Measurements from ENCODE around the gene RMC1. TPM values are rescaled to one million over a fixed set of nuclear protein-coding genes. Genes with fewer than 3 reads are reported as not detected.

Gene RMC1
- total RNA-seq, 4 donors from 2014 or later, result 16.6 to 20.2 (median 18.4) TPM

DNA sequence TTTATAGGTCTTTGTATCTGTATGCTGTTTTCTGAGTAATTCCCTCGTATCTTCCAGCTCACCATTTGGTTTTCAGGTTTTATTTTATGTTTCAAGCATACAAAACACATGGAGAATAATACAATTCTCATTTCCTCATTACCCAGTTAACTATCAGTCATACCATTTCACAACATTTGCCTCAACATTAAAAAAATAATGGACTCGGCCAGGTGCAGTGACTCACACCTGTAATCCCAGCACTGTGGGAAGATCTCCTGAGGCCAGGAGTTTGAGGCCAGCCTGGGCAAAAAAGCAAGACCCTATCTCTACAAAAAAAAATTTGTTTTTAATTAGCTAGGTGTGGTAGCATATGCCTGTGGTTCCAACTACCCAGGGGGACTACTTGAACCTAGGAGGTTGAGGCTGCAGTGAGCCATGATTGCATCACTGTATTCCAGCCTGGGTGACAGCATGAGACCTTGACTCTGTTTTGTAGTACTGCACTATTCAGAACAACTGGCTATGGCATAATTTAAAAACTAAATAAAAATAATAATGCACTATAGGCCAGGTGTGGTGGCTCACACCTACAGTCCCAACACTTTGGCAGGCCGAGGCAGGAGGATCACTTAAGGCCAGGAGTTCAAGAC, 62.7 kb downstream of the RMC1 start:
- Histone ChIP-seq H3K36me3 (peaks cover 0 to 94% (median 8%) of the 10 kb centered on the region in 3 donors), H3K4me3 (no peak overlapping the region), H3K27ac (peak overlapping the region in 2 of 4 donors; percentile 11 to 42), H3K27me3 (no peaks in the 10 kb centered on the region), H3K9me3 (no peaks in the 10 kb centered on the region), H3K4me1 (peaks cover 0 to 18% (median 0%) of the 10 kb centered on the region in 3 donors)
- no peak for DNase-seq
- intact Hi-C loops (cut with DNase I), result no loop called here
- TF ChIP-seq, protein P1, sequence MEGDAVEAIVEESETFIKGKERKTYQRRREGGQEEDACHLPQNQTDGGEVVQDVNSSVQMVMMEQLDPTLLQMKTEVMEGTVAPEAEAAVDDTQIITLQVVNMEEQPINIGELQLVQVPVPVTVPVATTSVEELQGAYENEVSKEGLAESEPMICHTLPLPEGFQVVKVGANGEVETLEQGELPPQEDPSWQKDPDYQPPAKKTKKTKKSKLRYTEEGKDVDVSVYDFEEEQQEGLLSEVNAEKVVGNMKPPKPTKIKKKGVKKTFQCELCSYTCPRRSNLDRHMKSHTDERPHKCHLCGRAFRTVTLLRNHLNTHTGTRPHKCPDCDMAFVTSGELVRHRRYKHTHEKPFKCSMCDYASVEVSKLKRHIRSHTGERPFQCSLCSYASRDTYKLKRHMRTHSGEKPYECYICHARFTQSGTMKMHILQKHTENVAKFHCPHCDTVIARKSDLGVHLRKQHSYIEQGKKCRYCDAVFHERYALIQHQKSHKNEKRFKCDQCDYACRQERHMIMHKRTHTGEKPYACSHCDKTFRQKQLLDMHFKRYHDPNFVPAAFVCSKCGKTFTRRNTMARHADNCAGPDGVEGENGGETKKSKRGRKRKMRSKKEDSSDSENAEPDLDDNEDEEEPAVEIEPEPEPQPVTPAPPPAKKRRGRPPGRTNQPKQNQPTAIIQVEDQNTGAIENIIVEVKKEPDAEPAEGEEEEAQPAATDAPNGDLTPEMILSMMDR (IDR thresholded peaks at IDR 0.05), result no peak
- no peak for TF ChIP-seq POLR2A (IDR thresholded peaks at IDR 0.05)
- 54% methylated on average over 3 of the region's 3 CpGs for WGBS, 2 donors

DNA sequence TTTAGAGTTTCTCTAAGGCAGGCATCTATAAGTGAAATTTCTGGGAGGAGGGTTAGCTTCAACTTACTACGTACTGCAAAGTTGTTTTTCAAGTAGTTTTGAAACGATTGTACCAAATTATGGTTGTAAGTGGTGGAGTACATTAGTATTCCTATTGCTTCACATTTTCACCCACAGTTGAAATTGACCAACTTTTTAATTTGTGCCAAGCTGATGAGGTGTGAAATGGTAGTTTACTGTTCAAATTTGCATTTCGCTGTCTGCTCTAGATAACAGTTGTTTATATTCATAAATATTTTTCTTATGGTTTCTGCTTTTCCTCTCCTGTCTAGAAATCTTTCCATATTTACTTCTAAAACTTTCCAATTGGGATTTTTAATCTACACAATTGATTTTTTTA, 64.4 kb downstream of the RMC1 start:
- H3K27ac ChIP-seq, result no peak overlapping the region
- intact Hi-C loops (cut with DNase I), result no loop called here
- no peaks in the 10 kb centered on the region for H3K27me3 ChIP-seq
- H3K4me1 ChIP-seq, result peaks cover 0 to 22% (median 0%) of the 10 kb centered on the region in 3 donors
- TF ChIP-seq, protein P1 (IDR thresholded peaks at IDR 0.05), result no peak
- TF ChIP-seq POLR2A (IDR thresholded peaks at IDR 0.05), result no peak
- no peak overlapping the region for H3K4me3 ChIP-seq
- no peaks in the 10 kb centered on the region for H3K9me3 ChIP-seq
- H3K36me3 ChIP-seq, result peaks cover 0 to 94% (median 3%) of the 10 kb centered on the region in 3 donors
- 87 to 88% methylated on average over 3 of the region's 3 CpGs for WGBS, 2 donors
- no peak for DNase-seq

GRCh38 chr18:23568281-23569138, 65.2 kb downstream of the RMC1 start:
- no peak for DNase-seq
- H3K4me3 ChIP-seq, result no peak overlapping the region
- WGBS, 2 donors, result 55 to 74% methylated on average over 7 of the region's 7 CpGs
- H3K4me1 ChIP-seq, result peaks cover 0 to 30% (median 0%) of the 10 kb centered on the region in 3 donors
- H3K9me3 ChIP-seq, result no peaks in the 10 kb centered on the region
- H3K27ac ChIP-seq, result peak overlapping the region in 1 of 4 donors; percentile 30
- peaks cover 0 to 93% (median 3%) of the 10 kb centered on the region in 3 donors for H3K36me3 ChIP-seq
- TF ChIP-seq POLR2A (IDR thresholded peaks at IDR 0.05), result no peak
- TF ChIP-seq, protein P1 (IDR thresholded peaks at IDR 0.05), result no peak
- intact Hi-C loops (cut with DNase I), result no loop called here
- H3K27me3 ChIP-seq, result no peaks in the 10 kb centered on the region

GRCh38 chr18:23569299-23570063, 66.2 kb downstream of the RMC1 start:
- H3K36me3 ChIP-seq, result peaks cover 0 to 84% (median 3%) of the 10 kb centered on the region in 3 donors
- peak overlapping the region in 1 of 4 donors; percentile 30 for H3K27ac ChIP-seq
- TF ChIP-seq POLR2A (IDR thresholded peaks at IDR 0.05), result no peak
- TF ChIP-seq, protein P1 (IDR thresholded peaks at IDR 0.05), result no peak
- no peak overlapping the region for H3K4me3 ChIP-seq
- no peak for DNase-seq
- peaks cover 5 to 40% (median 7%) of the 10 kb centered on the region in 3 donors for H3K4me1 ChIP-seq
- WGBS, 2 donors, result 92 to 94% methylated on average over 5 of the region's 5 CpGs
- intact Hi-C loops (cut with DNase I), result no loop called here
- H3K9me3 ChIP-seq, result no peaks in the 10 kb centered on the region
- no peaks in the 10 kb centered on the region for H3K27me3 ChIP-seq
